Vagina (tissue), 2 donors: Measurements from ENCODE around the gene ATG4A. TPM values are rescaled to one million over a fixed set of nuclear protein-coding genes. Genes with fewer than 3 reads are reported as not detected.

Experiments used
- DNase-seq, 2 donors: peaks; one replicate each; pipeline ENCODE4 v3.0.0-alpha.2; 2017; ENCODE audit errors: extremely low spot score in 2 of 2
- H3K27ac ChIP-seq: fragments of 200-600 bp; sonication (generic); one replicate; pipeline ENCODE4 v1.5.1; 2019
- H3K27me3 ChIP-seq: fragments of 200-600 bp; sonication (generic); one replicate; pipeline ENCODE4 v1.5.1; 2019
- H3K36me3 ChIP-seq, 2 donors: fragments of 200-600 bp; sonication (generic); one replicate each; pipeline ENCODE4 v1.5.1; 2017 to 2019
- H3K4me1 ChIP-seq: fragments of 200-600 bp; sonication (generic); one replicate; pipeline ENCODE4 v1.5.1; 2019
- H3K4me3 ChIP-seq, 2 donors: fragments of 200-600 bp; sonication (generic); 1 replicate in 1 of 2; 2 replicates in 1 of 2; pipeline ENCODE4 v1.5.1; 2016 to 2019
- H3K9me3 ChIP-seq: fragments of 200-600 bp; sonication (generic); one replicate; pipeline ENCODE4 v1.5.1; 2019
- POLR2A ChIP-seq, 2 donors: fragments of 450-650 bp; IDR thresholded peaks; one replicate each; pipeline ENCODE4 v1.6.1; 2017; ENCODE audit warnings: antibody characterized with exemption in 2 of 2, mild to moderate bottlenecking in 2 of 2, moderate library complexity in 2 of 2
- POLR2AphosphoS5 ChIP-seq, 2 donors: sonication (generic); formaldehyde crosslinking; IDR thresholded peaks; one replicate each; pipeline ENCODE4 v1.9.0; 2017; ENCODE audit warnings: antibody characterized with exemption in 2 of 2, mild to moderate bottlenecking in 2 of 2, low read depth in 1 of 2; ENCODE audit not compliant: insufficient read depth in 1 of 2
- intact Hi-C: fragments of 100-400 bp; cut with DNase I; formaldehyde crosslinking; loops from one replicate; pipeline ENCODE4 v1.15.1; 2023
- total RNA-seq: library from RNA; depleted of rRNA; stranded (reverse); fragments of >200 nt; gene quantifications from one replicate; pipeline ENCODE4 v1.2.3, GENCODE V29; 2016
- TF ChIP-seq, protein P1 (sequence below), 3 experiments: fragments of 450-650 bp in 2 of 3; fragments of 200-600 bp in 1 of 3; sonication (generic) in 1 of 3; IDR thresholded peaks; one replicate each; pipeline ENCODE4 v1.5.1; 2017 to 2019; ENCODE audit warnings: antibody characterized with exemption in 3 of 3, mild to moderate bottlenecking in 2 of 3, moderate library complexity in 2 of 3

The ATG4A gene
- total RNA-seq, 1 donor from 2014 or later, result 5.4 TPM

GRCh38 chrX:108132876-108133275 lies 41.3 kb downstream of the ATG4A start:
- H3K27me3 ChIP-seq, result no peaks in the 10 kb centered on the region
- TF ChIP-seq POLR2AphosphoS5 (IDR thresholded peaks at IDR 0.05; ENCODE audit: insufficient read depth in 1 of 2, low read depth in 1 of 2) (no peak), POLR2A (IDR thresholded peaks at IDR 0.05) (no peak)
- TF ChIP-seq, protein P1, sequence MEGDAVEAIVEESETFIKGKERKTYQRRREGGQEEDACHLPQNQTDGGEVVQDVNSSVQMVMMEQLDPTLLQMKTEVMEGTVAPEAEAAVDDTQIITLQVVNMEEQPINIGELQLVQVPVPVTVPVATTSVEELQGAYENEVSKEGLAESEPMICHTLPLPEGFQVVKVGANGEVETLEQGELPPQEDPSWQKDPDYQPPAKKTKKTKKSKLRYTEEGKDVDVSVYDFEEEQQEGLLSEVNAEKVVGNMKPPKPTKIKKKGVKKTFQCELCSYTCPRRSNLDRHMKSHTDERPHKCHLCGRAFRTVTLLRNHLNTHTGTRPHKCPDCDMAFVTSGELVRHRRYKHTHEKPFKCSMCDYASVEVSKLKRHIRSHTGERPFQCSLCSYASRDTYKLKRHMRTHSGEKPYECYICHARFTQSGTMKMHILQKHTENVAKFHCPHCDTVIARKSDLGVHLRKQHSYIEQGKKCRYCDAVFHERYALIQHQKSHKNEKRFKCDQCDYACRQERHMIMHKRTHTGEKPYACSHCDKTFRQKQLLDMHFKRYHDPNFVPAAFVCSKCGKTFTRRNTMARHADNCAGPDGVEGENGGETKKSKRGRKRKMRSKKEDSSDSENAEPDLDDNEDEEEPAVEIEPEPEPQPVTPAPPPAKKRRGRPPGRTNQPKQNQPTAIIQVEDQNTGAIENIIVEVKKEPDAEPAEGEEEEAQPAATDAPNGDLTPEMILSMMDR (IDR thresholded peaks at IDR 0.05), result no peak
- no peak for DNase-seq
- H3K9me3 ChIP-seq, result no peaks in the 10 kb centered on the region
- no peak overlapping the region for H3K4me3 ChIP-seq
- H3K27ac ChIP-seq, result no peak overlapping the region
- intact Hi-C loops, result loop anchor here (5.0 kb wide), 1 partner anchor 1079 kb away; no protein-coding TSS in a partner anchor
- no peaks in the 10 kb centered on the region for H3K4me1 ChIP-seq
- peaks cover 0 to 5% of the 10 kb centered on the region in 2 donors for H3K36me3 ChIP-seq

GRCh38 chrX:108134724-108135123 lies 43.1 kb downstream of the ATG4A start:
- intact Hi-C loops, result loop anchor here (5.0 kb wide), 1 partner anchor 1078 kb away; no protein-coding TSS in a partner anchor
- no peak for DNase-seq
- no peaks in the 10 kb centered on the region for H3K27me3 ChIP-seq
- peaks cover 0 to 5% of the 10 kb centered on the region in 2 donors for H3K36me3 ChIP-seq
- TF ChIP-seq, protein P1 (IDR thresholded peaks at IDR 0.05), result no peak
- TF ChIP-seq POLR2AphosphoS5 (IDR thresholded peaks at IDR 0.05; ENCODE audit: insufficient read depth in 1 of 2, low read depth in 1 of 2) (no peak), POLR2A (IDR thresholded peaks at IDR 0.05) (no peak)
- H3K27ac ChIP-seq, result no peak overlapping the region
- no peak overlapping the region for H3K4me3 ChIP-seq
- H3K9me3 ChIP-seq, result no peaks in the 10 kb centered on the region
- no peaks in the 10 kb centered on the region for H3K4me1 ChIP-seq

- peaks cover 0 to 1% of the 10 kb centered on the region in 2 donors for H3K36me3 ChIP-seq
- no peak for TF ChIP-seq POLR2AphosphoS5 (IDR thresholded peaks at IDR 0.05; ENCODE audit: insufficient read depth in 1 of 2, low read depth in 1 of 2)
- TF ChIP-seq, protein P1 (IDR thresholded peaks at IDR 0.05), result no peak
- TF ChIP-seq POLR2A (IDR thresholded peaks at IDR 0.05), result no peak
Measured at GRCh38 chrX:108138814-108139702, 47.5 kb downstream of the ATG4A start.

GRCh38 chrX:108148524-108148923 lies 56.9 kb downstream of the ATG4A start:
- no peaks in the 10 kb centered on the region for H3K9me3 ChIP-seq
- DNase-seq, result no peak
- no peak overlapping the region for H3K27ac ChIP-seq
- H3K4me3 ChIP-seq, result no peak overlapping the region
- intact Hi-C loops, result no loop called here
- H3K4me1 ChIP-seq, result no peaks in the 10 kb centered on the region
- no peaks in the 10 kb centered on the region for H3K27me3 ChIP-seq
- no peaks in the 10 kb centered on the region for H3K36me3 ChIP-seq
- no peak for TF ChIP-seq POLR2A (IDR thresholded peaks at IDR 0.05)
- TF ChIP-seq POLR2AphosphoS5 (IDR thresholded peaks at IDR 0.05; ENCODE audit: insufficient read depth in 1 of 2, low read depth in 1 of 2), result no peak
- TF ChIP-seq, protein P1 (IDR thresholded peaks at IDR 0.05), result no peak

More at GRCh38 chrX:108138814-108139702, 47.5 kb downstream of the ATG4A start:
- Histone ChIP-seq H3K27me3 (no peaks in the 10 kb centered on the region), H3K27ac (no peak overlapping the region), H3K4me1 (no peaks in the 10 kb centered on the region), H3K9me3 (no peaks in the 10 kb centered on the region), H3K4me3 (no peak overlapping the region)
- DNase-seq, result no peak
- intact Hi-C loops, result no loop called here

DNA sequence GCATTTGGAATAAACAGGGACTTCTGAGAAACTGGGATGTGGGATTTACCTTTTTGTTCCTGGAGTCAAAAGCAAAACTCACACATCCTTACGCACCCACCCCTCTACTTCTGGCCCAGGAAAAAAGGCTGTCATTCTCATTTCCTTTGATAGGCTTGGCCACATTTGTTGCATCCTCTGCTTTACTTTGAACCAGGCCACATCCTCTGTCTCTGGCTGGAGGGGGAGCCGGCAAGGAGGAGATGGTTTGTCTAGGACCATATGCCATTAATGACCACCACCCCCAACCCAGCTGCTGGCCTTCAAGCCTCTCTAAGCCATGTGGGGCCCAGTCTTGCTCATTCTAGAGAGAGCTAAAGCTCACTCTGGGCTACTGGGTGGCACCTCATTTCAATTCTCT lies 64.5 kb downstream of the ATG4A start:
- DNase-seq, result peak in 1 of 2 donors; percentile 55
- TF ChIP-seq POLR2AphosphoS5 (IDR thresholded peaks at IDR 0.05; ENCODE audit: insufficient read depth in 1 of 2, low read depth in 1 of 2) (no peak), POLR2A (IDR thresholded peaks at IDR 0.05) (no peak)
- TF ChIP-seq, protein P1 (IDR thresholded peaks at IDR 0.05), result no peak
- Histone ChIP-seq H3K4me1 (no peaks in the 10 kb centered on the region), H3K9me3 (no peaks in the 10 kb centered on the region), H3K4me3 (no peak overlapping the region), H3K36me3 (no peaks in the 10 kb centered on the region), H3K27ac (no peak overlapping the region), H3K27me3 (no peaks in the 10 kb centered on the region)
- intact Hi-C loops, result no loop called here
